Glutamatergic neuron (in vitro differentiated cells): ENCODE data around the gene MRPS23. TPM values are rescaled to one million over a fixed set of nuclear protein-coding genes. Genes with fewer than 3 reads are reported as not detected.
A peak's percentile ranks its signal among the peaks of the same experiment; 100 is the strongest.

Experiments used
- DNase-seq: peaks from one replicate; pipeline ENCODE4 v3.0.0; 2022
- H3K27ac Mint-ChIP-seq: one replicate; pipeline ENCODE4 v1.8.0; 2020; ENCODE audit warnings: mild to moderate bottlenecking, mixed read lengths, inconsistent platforms; ENCODE audit not compliant: unreplicated experiment
- H3K27me3 Mint-ChIP-seq: one replicate; pipeline ENCODE4 v1.8.0; 2020; ENCODE audit warnings: mild to moderate bottlenecking, moderate library complexity, mixed read lengths, inconsistent platforms; ENCODE audit not compliant: unreplicated experiment
- H3K36me3 Mint-ChIP-seq: one replicate; pipeline ENCODE4 v1.8.0; 2020; ENCODE audit warnings: mild to moderate bottlenecking, mixed read lengths, inconsistent platforms; ENCODE audit not compliant: unreplicated experiment
- H3K4me1 Mint-ChIP-seq: one replicate; pipeline ENCODE4 v1.8.0; 2020; ENCODE audit warnings: mild to moderate bottlenecking, low read depth, mixed read lengths, inconsistent platforms; ENCODE audit not compliant: unreplicated experiment
- H3K4me3 Mint-ChIP-seq: one replicate; pipeline ENCODE4 v1.8.0; 2020; ENCODE audit warnings: mild to moderate bottlenecking, mixed read lengths, inconsistent platforms; ENCODE audit not compliant: unreplicated experiment
- H3K9me3 Mint-ChIP-seq: one replicate; pipeline ENCODE4 v1.8.0; 2020; ENCODE audit warnings: mild to moderate bottlenecking, moderate library complexity, mixed read lengths, inconsistent platforms; ENCODE audit not compliant: unreplicated experiment
- CTCF ChIP-seq: fragments of 200-600 bp; sonication (generic); IDR thresholded peaks from one replicate; pipeline ENCODE4 v1.5.0; 2021; ENCODE audit not compliant: partially characterized antibody, unreplicated experiment
- total RNA-seq: library from RNA; stranded (reverse); fragmentation: NEBNext Ultra II Directional; extraction: Animal tissue kit (Norgen Biotek cat#: 25700); gene quantifications from one replicate; pipeline ENCODE4 v1.2.1, GENCODE V29; 2021; ENCODE audit not compliant: unreplicated experiment

MRPS23 gene
- total RNA-seq, 1 donor from 2014 or later: 50.0 TPM

DNA sequence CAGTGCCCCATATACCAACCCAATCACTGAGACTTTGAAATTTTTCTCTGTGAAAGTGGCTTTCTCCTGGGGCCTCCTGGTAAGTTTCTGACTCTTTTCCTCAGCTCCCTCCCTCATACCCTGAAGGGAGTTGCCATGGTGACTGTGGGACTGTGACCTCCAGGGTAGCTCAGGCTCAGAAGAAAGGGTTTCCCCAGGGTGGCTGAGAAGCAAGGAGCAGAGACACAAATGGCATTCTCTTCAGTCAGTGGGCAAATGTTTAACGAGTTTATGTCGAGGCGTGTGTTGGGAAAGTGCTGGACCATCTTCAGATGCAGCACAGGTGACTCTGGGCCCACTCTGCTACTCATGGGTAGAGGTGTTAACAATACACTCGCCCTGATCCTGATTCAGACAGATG, 46.8 kb downstream of the MRPS23 start:
- H3K27ac Mint-ChIP-seq: peak overlapping the region; percentile 54
- H3K4me3 Mint-ChIP-seq: no peak overlapping the region
- no peak for TF ChIP-seq CTCF
- peaks cover 17% of the 10 kb centered on the region for H3K4me1 Mint-ChIP-seq
- H3K9me3 Mint-ChIP-seq: peaks cover 11% of the 10 kb centered on the region
- no peak for DNase-seq
- H3K36me3 Mint-ChIP-seq: peaks cover 12% of the 10 kb centered on the region
- peaks cover 10% of the 10 kb centered on the region for H3K27me3 Mint-ChIP-seq

GRCh38 chr17:57801044-57801711, 48.7 kb downstream of the MRPS23 start:
- H3K36me3 Mint-ChIP-seq: peaks cover 12% of the 10 kb centered on the region
- no peak overlapping the region for H3K4me3 Mint-ChIP-seq
- peaks cover 9% of the 10 kb centered on the region for H3K9me3 Mint-ChIP-seq
- no peak overlapping the region for H3K27ac Mint-ChIP-seq
- peaks cover 8% of the 10 kb centered on the region for H3K4me1 Mint-ChIP-seq
- DNase-seq: no peak
- TF ChIP-seq CTCF: no peak
- H3K27me3 Mint-ChIP-seq: peaks cover 5% of the 10 kb centered on the region

DNA sequence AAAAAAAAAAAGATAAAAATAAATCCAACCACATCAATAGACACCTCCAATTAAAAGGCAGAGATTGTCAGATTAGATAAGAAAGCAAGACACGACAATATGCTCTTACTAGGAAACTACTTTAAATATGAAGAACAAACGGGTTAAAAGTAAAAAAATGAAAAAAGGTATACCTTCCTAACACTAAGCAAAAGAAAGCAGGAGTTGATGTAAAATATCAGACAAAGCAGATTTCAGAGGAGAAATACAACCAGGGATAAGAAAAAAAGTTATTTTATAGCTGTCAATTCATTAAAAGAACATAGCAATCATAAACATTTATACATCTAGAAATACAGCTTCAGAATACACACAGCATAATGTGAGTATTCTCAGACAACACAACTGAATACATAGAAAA, 55.0 kb downstream of the MRPS23 start:
- DNase-seq: no peak
- Mint-ChIP-seq H3K4me1 (no peaks in the 10 kb centered on the region), H3K4me3 (no peak overlapping the region), H3K9me3 (peaks cover 3% of the 10 kb centered on the region), H3K27ac (no peak overlapping the region), H3K27me3 (no peaks in the 10 kb centered on the region), H3K36me3 (no peaks in the 10 kb centered on the region)
- no peak for TF ChIP-seq CTCF

- peaks cover 5% of the 10 kb centered on the region for H3K4me1 Mint-ChIP-seq
- no peak for TF ChIP-seq CTCF
- H3K36me3 Mint-ChIP-seq: no peaks in the 10 kb centered on the region
- no peak overlapping the region for H3K27ac Mint-ChIP-seq
- H3K27me3 Mint-ChIP-seq: no peaks in the 10 kb centered on the region
- DNase-seq: no peak
- H3K9me3 Mint-ChIP-seq: peaks cover 3% of the 10 kb centered on the region
- no peak overlapping the region for H3K4me3 Mint-ChIP-seq
Observed at GRCh38 chr17:57788725-57789124, 61.1 kb downstream of the MRPS23 start.

DNA sequence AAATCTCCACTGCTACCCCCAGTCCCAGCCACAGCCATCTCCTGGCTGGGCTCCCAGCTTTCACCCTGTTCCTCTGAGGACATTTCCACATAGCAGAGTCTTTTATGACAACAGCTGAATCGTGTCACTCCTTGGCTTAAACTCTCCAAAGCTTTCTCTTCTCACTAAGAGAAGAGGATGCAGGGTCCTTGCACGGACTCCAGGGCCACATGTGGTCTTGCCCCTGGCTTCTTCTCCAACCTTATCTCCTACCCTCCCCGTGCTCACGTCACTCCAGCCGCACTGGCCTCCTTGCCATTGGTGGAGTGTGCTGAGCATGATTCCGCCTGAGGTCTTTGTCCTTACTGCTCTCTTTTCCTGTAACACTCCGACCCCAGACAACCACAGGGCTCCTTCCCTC, 64.8 kb downstream of the MRPS23 start:
- Mint-ChIP-seq H3K4me3 (no peak overlapping the region), H3K27me3 (no peaks in the 10 kb centered on the region), H3K27ac (no peak overlapping the region), H3K4me1 (peaks cover 14% of the 10 kb centered on the region), H3K36me3 (no peaks in the 10 kb centered on the region), H3K9me3 (no peaks in the 10 kb centered on the region)
- no peak for TF ChIP-seq CTCF
- no peak for DNase-seq

Other genes starting within 250 kb of the MRPS23 start
- not detected for gene CCDC182, start 104.7 kb downstream of the MRPS23 start, total RNA-seq
- gene CUEDC1, start 105.4 kb upstream of the MRPS23 start, total RNA-seq: 22.9 TPM
- 88.3 TPM for gene VEZF1, start 138.2 kb upstream of the MRPS23 start, total RNA-seq
- 227 TPM for gene SRSF1, start 157.2 kb upstream of the MRPS23 start, total RNA-seq
- 80.4 TPM for gene DYNLL2, start 233.4 kb upstream of the MRPS23 start, total RNA-seq